GM21381 (cell line): ENCODE measurements around the gene BCAS3.
"Not testable (repeated sequence)": the region's sequence is repeated elsewhere in the genome, so short reads cannot be mapped to it uniquely, and the experiment has no call there.

Experiments used
- ATAC-seq: cut with Tn5 transposase; IDR thresholded peaks from one replicate; pipeline ENCODE4 v1.9.1; 2021; ENCODE audit warnings: mild to moderate bottlenecking, moderate library complexity; ENCODE audit not compliant: unreplicated experiment

Gene BCAS3

DNA sequence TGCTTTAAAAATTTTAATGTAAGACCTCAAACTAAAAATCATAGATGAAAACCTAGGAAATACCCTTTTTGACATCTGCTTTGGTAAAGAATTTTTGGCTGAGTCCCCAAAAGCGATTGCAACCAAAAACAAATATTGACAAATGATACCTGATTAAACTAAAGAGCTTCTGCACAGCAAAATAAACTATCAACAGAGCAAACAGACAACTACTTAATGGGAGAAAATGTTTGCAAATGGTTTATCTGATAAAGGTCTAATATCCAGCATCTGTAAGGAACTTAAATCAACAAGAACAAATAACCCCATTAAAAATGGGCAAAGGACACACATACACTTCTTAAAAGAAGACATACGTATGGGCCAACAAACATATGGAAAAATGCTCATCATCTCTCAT, 242.5 kb downstream of the BCAS3 start:
- ATAC-seq: no peak

DNA sequence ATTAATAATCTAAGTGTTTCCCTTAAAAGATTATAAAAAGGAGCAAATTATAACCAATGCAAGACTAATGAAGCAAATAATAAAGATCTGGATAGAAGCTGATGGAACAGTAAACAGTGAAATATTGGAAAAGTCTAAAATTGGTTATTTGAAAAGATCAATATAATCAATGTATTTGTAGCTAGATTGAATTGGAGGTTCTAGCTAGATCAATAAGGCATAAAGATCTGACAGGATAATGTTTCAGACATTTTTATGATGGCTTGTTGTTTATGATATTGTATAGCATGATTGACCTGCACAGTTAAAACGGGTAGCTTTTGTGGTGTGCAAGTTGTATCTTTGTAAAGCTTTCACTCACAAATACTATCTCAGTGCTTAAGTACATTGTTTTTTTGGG, 245.3 kb downstream of the BCAS3 start:
- no peak for ATAC-seq

GRCh38 chr17:60926466-60927183, 249.0 kb downstream of the BCAS3 start:
- ATAC-seq: no peak

DNA sequence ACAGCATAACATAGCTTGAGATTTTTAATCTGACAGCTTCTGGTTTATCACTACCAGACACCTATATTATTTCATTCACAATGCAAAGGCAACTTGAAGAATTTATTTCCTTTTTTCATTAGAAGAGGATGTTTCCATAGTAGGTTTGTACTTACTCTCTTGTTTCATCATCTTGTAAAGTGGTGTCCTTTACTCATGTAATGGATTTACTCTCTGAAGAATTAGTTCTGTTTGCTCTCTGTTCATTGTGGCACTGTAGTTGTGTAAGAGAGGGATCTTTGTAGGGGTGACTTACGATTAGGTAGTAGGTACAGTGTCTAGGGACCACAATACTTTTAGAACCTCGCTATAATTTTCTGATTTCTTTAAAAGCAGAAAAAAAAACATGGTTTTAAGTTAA, 256.1 kb downstream of the BCAS3 start:
- ATAC-seq: no peak

DNA sequence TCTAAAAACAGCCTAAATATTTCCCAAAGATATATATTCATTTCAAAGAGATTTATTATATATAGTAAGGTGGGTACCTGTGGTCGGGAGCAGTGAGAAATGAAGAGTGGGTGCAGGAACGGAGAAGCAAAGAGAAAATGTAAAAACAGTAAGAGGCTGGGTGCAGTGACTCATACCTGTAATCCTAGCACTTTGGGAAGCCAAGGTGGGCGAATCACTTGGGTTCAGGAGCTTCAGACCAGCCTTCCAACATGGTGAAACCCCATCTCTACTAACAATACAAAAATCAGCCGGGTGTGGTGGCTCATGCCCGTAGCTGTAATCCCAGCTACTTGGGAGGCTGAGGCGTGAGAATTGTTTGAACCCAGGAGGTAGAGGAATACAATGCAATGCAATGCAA, 257.1 kb downstream of the BCAS3 start:
- ATAC-seq: no peak

- ATAC-seq: not testable (repeated sequence)
Measured at GRCh38 chr17:60935991-60936390, 258.3 kb downstream of the BCAS3 start.

- no peak for ATAC-seq
Measured at GRCh38 chr17:60939318-60939717, 261.7 kb downstream of the BCAS3 start.

GRCh38 chr17:60941028-60941427, 263.4 kb downstream of the BCAS3 start:
- ATAC-seq: no peak

DNA sequence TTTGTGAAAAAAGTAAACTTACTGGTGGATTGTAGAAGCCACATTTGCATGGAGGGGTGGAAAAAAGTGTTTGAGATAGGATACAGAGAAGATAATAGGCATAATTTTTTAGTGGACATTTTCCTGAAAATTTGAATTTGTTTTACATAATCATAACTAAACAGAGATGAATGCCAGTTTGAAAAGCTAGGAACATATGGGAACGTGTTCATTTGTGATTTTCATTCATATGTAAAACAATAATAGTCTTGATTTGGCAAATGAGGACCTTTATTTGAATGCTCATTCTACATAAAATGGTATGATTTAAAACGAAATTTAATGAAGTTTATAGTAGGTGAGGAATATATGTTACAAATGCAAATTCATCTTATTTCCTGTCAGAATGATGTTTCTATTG, 263.9 kb downstream of the BCAS3 start:
- no peak for ATAC-seq

GRCh38 chr17:60944751-60945150, 267.1 kb downstream of the BCAS3 start:
- no peak for ATAC-seq

DNA sequence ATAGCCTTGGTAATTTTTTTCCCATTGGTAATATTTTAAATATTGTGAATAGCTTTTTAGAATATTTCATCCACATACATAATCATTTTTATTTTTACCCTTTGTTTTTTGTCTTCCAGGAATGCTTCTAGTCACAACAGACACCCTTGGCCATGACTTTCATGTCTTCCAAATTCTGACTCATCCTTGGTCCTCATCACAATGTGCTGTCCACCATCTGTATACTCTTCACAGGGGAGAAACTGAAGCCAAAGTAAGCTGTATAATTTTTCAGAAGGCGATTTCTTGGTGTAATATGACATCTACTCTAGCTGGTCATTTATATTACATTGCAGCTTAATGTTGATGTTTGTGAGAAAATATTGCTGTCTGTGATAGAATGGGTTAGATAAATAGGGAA, 269.4 kb downstream of the BCAS3 start:
- no peak for ATAC-seq

GRCh38 chr17:60947543-60947942, 269.9 kb downstream of the BCAS3 start:
- ATAC-seq: no peak

DNA sequence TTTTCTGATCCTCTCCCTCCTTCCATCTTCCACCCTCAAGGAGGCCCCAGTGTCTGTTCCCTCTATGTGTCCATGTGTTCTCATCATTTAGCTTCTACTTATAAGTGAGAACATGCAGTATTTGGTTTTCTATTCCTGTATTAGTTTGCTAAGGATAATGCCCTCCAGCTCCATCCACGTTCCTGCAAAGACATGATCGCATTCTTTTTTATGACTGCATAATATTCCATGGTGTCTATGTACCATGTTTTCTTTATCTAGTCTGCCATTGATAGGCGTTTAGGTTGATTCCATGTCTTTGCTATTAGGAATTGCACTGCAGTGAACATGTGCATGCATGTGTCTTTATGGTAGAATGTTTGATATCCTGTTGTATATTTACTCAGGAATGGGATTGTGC, 275.1 kb downstream of the BCAS3 start:
- ATAC-seq: no peak

GRCh38 chr17:60959011-60959410, 281.4 kb downstream of the BCAS3 start:
- ATAC-seq: no peak

GRCh38 chr17:60959696-60960095, 282.0 kb downstream of the BCAS3 start:
- no peak for ATAC-seq

DNA sequence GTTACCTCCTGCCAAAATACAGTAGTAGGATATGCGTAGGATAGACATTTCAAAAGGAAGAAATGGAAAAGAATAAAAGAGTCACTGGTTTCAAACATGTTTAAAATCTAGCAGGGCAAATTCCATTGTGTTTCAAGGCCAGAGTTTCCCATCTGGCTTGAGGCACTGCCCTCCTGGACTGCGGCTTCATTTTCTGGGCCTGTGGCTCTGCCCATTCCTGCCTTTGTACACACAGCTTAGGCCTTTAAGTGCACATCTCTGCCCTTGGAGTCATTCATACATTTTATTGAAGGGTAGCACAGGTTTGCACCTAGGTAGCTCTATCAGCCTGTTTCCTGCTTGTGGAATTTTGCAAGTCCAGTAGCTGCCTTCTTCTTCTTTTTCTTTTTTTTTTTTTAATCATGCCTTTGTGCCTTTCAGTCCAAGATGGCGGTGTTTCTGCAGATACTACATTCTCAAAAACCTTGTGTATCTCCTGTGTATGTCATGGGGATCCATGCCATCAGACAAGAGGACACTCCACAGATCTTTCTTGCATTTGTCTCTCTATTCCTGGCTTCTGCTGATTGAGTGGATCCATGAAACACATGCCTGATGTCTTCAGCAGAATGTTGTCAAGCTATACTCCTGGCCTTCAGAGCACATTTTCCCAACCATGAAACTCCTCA, 282.9 kb downstream of the BCAS3 start:
- no peak for ATAC-seq

DNA sequence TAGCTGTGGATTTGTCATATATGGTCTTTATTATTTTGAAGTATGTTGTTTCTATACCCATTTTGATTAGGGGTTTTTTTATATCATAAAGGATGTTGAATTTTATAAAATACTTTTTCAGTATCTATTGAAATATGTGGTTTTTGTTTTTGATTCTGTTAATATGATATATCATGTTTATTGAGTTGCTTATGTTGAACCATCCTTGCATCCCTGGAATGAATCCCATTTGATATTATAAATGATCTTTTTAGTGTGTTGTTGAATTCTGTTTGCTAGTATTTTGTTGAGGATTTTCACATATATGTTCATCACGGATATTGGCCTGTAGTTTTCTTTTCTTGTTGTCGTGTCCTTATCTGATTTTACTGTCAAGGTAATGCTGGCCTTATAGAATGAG, 286.5 kb downstream of the BCAS3 start:
- no peak for ATAC-seq

GRCh38 chr17:60968266-60968665, 290.6 kb downstream of the BCAS3 start:
- ATAC-seq: no peak

- no peak for ATAC-seq
Measured at GRCh38 chr17:60969500-60970037, 291.9 kb downstream of the BCAS3 start.

DNA sequence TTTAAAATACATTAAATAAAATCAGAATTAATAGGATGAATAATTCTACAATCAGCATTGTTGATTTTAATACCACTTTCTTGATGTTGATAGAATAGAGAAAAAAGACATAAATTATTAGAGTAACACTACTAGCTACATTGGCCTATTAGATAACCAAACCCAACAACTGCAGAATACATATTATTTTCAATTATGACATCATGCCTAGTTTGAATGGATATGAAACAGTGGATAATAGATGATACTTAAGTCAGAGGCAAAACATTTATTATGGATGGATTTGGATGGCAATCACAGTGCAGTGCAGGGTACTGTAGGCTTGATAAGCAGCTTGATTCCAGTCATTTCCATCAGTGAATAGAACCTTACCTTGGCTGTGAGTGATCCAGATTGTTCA, 293.1 kb downstream of the BCAS3 start:
- no peak for ATAC-seq

DNA sequence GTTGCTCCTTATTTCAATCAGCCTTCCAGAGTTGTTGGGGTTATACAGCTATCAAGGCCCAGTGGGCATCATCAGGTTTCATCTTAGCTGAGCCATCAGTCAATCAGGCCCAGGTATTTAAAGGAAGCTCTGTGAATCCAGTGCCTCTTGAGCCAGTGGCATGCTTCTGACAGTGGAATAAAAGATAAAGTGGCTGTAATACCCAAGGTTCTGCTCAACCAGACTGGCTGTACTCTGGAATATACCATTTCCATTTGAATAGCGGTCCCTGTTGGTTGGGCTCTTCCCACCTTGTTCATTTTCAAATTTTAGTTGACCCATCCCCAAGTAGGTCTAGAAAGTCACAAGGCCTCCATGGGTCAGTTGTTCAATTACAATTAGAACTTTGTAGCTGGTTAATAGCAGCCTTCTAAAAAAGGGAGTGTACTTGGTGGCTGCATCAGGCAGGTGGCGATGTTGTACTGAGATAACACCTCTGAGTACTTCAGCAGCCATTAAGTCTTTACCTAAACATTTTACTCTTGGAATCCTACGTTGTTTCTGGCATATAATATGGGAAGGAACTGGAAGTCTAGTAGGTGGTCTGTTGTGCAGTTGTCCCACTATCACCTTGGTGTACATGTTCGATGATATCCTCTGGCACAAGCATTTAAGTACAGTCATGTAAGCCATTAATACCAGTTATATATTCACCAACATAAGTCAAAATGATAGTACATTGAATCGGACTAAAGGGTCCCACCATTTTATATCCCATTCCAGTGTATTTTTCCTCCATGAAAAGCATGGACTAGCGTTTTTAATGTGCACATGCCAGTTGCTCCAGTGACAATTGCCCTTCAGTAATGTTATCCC, 294.1 kb downstream of the BCAS3 start:
- no peak for ATAC-seq

DNA sequence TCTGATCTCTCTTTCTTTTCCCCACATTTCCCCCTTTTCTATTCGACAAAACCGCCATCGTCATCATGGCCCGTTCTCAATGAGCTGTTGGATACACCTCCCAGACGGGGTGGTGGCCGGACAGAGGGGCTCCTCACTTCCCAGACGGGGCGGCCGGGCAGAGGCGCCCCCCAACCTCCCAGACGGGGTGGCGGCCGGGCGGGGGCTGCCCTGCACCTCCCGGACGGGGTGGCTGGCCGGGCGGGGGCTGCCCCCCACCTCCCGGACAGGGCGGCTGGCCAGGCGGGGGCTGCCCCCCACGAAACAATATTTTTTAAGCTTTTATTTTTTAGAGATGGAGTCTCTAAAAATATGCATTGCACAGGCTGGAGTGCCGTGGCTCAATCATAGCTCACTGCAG, 299.2 kb downstream of the BCAS3 start:
- not testable (repeated sequence) for ATAC-seq
